Cardiac muscle cell (in vitro differentiated cells and primary cell): ENCODE data around the gene TMC6. TPM values are rescaled to one million over a fixed set of nuclear protein-coding genes. Genes with fewer than 3 reads are reported as not detected.
A peak's percentile ranks its signal among the peaks of the same experiment; 100 is the strongest.
"Not testable (repeated sequence)": the region's sequence is repeated elsewhere in the genome, so short reads cannot be mapped to it uniquely, and the experiment has no call there.

Experiments
- DNase-seq, 2 donors: peaks; one replicate each; pipeline versions ENCODE4 v3.0.0 to v3.0.0-alpha.2; 2010 to 2017; ENCODE audit warnings: low read depth in 1 of 2, low spot score in 1 of 2
- H3K27ac ChIP-seq: fragments of 200-600 bp; sonication (generic); 2 replicates; pipeline ENCODE4 v1.5.1; 2016
- H3K27me3 ChIP-seq: fragments of 200-600 bp; sonication (generic); 2 replicates; pipeline ENCODE4 v1.6.0; 2016; ENCODE audit warnings: control low read depth
- H3K36me3 ChIP-seq: fragments of 200-600 bp; sonication (generic); 2 replicates; pipeline ENCODE4 v1.5.1; 2016; ENCODE audit warnings: control low read depth
- H3K4me1 ChIP-seq: fragments of 200-600 bp; sonication (generic); 2 replicates; pipeline ENCODE4 v1.8.1; 2017; ENCODE audit warnings: low read depth, mild to moderate bottlenecking, mixed run types
- H3K4me3 ChIP-seq: fragments of 200-600 bp; sonication (generic); 2 replicates; pipeline ENCODE4 v1.5.1; 2016; ENCODE audit warnings: mild to moderate bottlenecking
- H3K9me3 ChIP-seq: fragments of 200-600 bp; sonication (generic); 2 replicates; pipeline ENCODE4 v1.5.1; 2017; ENCODE audit warnings: low read depth, mild to moderate bottlenecking, control low read depth
- CTCF ChIP-seq: IDR thresholded peaks from 2 replicates; pipeline ENCODE4 v1.5.1; 2012; ENCODE audit warnings: low read depth, mild to moderate bottlenecking, low read length
- polyA plus RNA-seq: library from polyadenylated mRNA; unstranded; fragments of >200 nt; fragmentation: Nextera tagmentation; extraction: Ambion mirVana; gene quantifications from 2 replicates; pipeline ENCODE4 v1.2.1, GENCODE V29; 2016
- total RNA-seq: library from RNA; depleted of rRNA; stranded (reverse); fragments of >200 nt; gene quantifications from 2 replicates; pipeline ENCODE4 v1.2.3, GENCODE V29; 2016

TMC6 gene
- total and polyA plus RNA-seq, 2 experiments from 2014 or later = 85.4 to 144 TPM

DNA sequence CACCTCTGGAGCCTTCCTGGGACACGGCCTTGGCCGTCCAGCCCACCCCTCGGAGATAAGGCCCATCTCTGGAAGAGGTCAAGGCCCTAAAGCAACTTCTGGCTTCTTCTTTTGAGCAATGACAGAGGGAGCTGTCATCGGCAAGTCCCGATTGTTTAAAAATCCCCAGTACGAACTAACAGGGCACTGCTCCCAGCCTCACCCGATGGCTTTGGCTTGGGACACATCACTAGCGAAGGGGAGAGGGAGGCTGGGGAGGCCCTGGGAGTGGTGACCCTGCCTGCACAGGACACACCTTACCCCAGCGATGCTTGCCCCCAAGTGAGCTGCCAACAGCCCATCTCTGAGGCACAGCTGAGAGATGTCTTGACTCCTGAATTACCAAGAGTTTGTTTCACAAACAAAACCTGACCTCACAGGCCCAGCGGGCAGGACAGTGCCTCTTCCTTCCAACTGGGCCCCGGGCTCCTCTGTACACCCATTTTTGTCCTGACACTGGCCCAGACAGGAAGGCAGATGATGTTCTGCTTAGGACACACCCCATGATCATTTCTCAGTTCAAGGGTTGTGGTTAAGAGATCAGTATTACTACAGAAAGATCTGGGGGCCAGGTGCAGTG is 44.7 kb upstream of the TMC6 start:
- H3K27ac ChIP-seq = peak overlapping the region; percentile 98
- peaks cover 6% of the 10 kb centered on the region for H3K36me3 ChIP-seq
- no peak for TF ChIP-seq CTCF
- H3K27me3 ChIP-seq = no peaks in the 10 kb centered on the region
- H3K9me3 ChIP-seq = no peaks in the 10 kb centered on the region
- peak in 1 of 2 donors; percentile 60 for DNase-seq
- H3K4me1 ChIP-seq = peaks cover 44% of the 10 kb centered on the region
- H3K4me3 ChIP-seq = no peak overlapping the region

- Histone ChIP-seq H3K4me3 (no peak overlapping the region), H3K36me3 (peaks cover 6% of the 10 kb centered on the region), H3K27me3 (no peaks in the 10 kb centered on the region), H3K27ac (peak overlapping the region; percentile 98), H3K4me1 (peaks cover 44% of the 10 kb centered on the region), H3K9me3 (no peaks in the 10 kb centered on the region)
- DNase-seq = peak; percentile 29 to 87
- no peak for TF ChIP-seq CTCF
These were observed 43.9 kb upstream of the TMC6 start for GRCh38 chr17:78172249-78173051.

GRCh38 chr17:78171591-78172248 is 43.2 kb upstream of the TMC6 start:
- Histone ChIP-seq H3K27ac (peak overlapping the region; percentile 98), H3K4me1 (peaks cover 39% of the 10 kb centered on the region)
- DNase-seq, H3K4me3 ChIP-seq, H3K9me3 ChIP-seq, H3K27me3 ChIP-seq, H3K36me3 ChIP-seq: not testable (repeated sequence)

DNA sequence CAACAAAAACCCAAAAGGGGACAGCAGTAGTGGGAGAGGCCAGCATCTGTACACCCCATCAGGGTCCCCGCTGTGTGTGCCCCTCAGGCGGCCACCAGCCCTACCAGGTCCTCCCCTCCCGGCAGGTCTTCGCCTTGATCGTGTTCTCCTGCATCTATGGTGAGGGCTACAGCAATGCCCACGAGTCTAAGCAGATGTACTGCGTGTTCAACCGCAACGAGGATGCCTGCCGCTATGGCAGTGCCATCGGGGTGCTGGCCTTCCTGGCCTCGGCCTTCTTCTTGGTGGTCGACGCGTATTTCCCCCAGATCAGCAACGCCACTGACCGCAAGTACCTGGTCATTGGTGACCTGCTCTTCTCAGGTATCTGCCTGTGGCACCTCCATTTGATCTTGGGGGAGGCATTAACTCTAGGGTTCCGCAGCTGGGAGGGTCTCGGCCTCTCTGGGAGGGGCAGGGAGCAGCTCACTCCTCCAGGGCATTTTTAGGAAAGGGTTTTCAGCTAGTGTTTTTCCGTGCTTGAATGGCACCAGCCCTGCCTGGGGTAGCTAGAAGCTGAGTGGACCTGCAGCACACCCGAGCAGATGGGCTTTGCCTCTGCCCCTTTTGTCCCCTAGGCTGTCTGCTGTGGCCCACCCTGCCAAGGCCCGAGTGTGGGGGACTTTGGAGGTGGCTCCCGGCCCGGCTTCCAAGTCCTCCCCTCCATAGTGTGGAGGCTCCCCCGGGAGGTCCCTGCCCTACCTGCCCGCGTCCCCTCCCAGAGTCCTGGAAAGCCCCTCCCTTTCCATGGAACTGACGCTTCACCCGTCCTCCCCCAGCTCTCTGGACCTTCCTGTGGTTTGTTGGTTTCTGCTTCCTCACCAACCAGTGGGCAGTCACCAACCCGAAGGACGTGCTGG is 42.4 kb upstream of the TMC6 start:
- no peak for DNase-seq
- no peaks in the 10 kb centered on the region for H3K27me3 ChIP-seq
- H3K27ac ChIP-seq = peak overlapping the region; percentile 98
- H3K9me3 ChIP-seq = no peaks in the 10 kb centered on the region
- no peak overlapping the region for H3K4me3 ChIP-seq
- H3K4me1 ChIP-seq = peaks cover 33% of the 10 kb centered on the region
- no peak for TF ChIP-seq CTCF
- H3K36me3 ChIP-seq = peaks cover 6% of the 10 kb centered on the region

GRCh38 chr17:78168903-78169793 is 40.6 kb upstream of the TMC6 start:
- no peak for TF ChIP-seq CTCF
- peak overlapping the region; percentile 71 for H3K4me3 ChIP-seq
- peaks cover 22% of the 10 kb centered on the region for H3K4me1 ChIP-seq
- H3K27me3 ChIP-seq = no peaks in the 10 kb centered on the region
- peak overlapping the region; percentile 82 for H3K27ac ChIP-seq
- H3K9me3 ChIP-seq = no peaks in the 10 kb centered on the region
- peaks cover 6% of the 10 kb centered on the region for H3K36me3 ChIP-seq
- peak in 1 of 2 donors; percentile 67 for DNase-seq
